ENCODE data around the gene ANKFN1. TPM values are rescaled to one million over a fixed set of nuclear protein-coding genes. Genes with fewer than 3 reads are reported as not detected.

Gene ANKFN1
- total and polyA plus RNA-seq, 7 donors: 0.12 to 0.55 (median 0.26) TPM; not detected in 3

DNA sequence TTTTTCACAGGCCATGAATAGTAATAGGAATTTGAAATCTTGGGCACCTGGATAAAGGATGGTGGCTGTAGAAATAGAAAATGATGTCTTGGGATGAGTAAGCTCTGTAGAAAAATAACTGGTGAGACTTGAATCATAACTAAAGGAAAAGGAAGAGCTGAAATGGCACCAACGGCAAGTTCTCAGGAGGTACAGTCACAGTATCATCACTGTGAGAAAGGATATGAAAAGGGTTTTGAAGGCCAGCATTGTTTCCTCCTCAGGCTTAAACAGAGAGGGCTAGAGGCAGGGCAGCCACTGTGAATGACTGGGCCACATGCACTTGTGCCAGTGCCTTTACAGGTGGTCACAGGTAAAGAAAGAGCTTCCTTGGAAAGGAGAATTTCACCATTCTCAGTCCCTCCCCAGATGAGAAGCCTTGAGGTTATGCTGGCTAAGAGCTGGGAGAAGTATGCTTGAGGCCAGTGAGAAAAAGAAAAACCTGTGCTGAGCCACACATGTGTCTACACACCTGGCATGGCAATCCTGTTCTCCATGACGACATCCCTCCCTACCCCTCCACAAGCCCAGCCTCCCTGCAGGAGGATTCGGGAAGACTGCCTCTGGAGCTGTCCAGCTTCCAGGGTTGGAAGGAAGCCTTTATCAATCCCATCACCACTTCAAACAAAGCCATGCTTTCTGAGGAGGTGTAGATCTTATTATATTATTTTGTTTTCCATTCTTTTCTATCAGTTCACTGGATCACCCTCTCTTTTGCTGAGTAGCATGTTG, 3.8 kb upstream of the ANKFN1 start:
- Histone ChIP-seq H3K4me3 (no peak overlapping the region), H3K27me3 (no peaks in the 10 kb centered on the region), H3K9me3 (no peaks in the 10 kb centered on the region), H3K36me3 (no peaks in the 10 kb centered on the region), H3K4me1 (no peaks in the 10 kb centered on the region), H3K27ac (no peak overlapping the region)
- TF ChIP-seq CTCF (IDR thresholded peaks at IDR 0.05) (no peak), POLR2A (IDR thresholded peaks at IDR 0.05) (no peak), POLR2AphosphoS5 (IDR thresholded peaks at IDR 0.05) (no peak), EP300 (IDR thresholded peaks at IDR 0.05) (no peak)
- no peak for DNase-seq
- 69 to 79% methylated on average over 3 of the region's 3 CpGs for WGBS, 2 donors
- intact Hi-C loops (cut with DNase I): no loop called here

- TF ChIP-seq POLR2A (IDR thresholded peaks at IDR 0.05) (no peak), EP300 (IDR thresholded peaks at IDR 0.05) (no peak), CTCF (IDR thresholded peaks at IDR 0.05) (no peak), POLR2AphosphoS5 (IDR thresholded peaks at IDR 0.05) (no peak)
- intact Hi-C loops (cut with DNase I): no loop called here
Measured at GRCh38 chr17:56150649-56151048, 2.6 kb upstream of the ANKFN1 start.

DNA sequence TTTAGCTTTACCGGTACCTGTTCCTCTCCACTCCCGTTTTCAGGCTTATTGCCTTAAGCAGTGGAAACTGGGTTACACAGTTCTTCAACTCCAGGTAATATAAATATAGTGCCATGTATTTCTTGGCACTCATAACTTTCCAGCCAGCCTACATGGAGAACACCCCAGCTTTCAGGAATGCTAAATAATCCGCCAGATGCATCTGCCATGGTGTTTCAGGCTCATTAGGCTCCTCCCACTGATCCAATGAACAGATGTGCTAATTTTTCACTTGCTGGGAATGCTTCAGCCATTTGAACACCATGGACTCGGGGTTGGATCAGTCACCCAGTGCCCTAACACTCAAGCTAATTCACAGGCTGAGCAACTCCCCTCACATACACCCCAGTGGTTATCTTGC, 4.6 kb downstream of the ANKFN1 start:
- no peak for TF ChIP-seq POLR2AphosphoS5 (IDR thresholded peaks at IDR 0.05)
- TF ChIP-seq EP300 (IDR thresholded peaks at IDR 0.05): no peak
- no peak for TF ChIP-seq CTCF (IDR thresholded peaks at IDR 0.05)
- no peak for TF ChIP-seq POLR2A (IDR thresholded peaks at IDR 0.05)
- intact Hi-C loops (cut with DNase I): no loop called here
- no peaks in the 10 kb centered on the region for H3K9me3 ChIP-seq
- no peak for DNase-seq
- H3K36me3 ChIP-seq: no peaks in the 10 kb centered on the region
- WGBS, 2 donors: 91 to 92% methylated on average over 4 of the region's 4 CpGs
- H3K27me3 ChIP-seq: no peaks in the 10 kb centered on the region
- no peak overlapping the region for H3K4me3 ChIP-seq
- H3K27ac ChIP-seq: no peak overlapping the region
- peaks cover 0 to 30% (median 26%) of the 10 kb centered on the region in 4 donors for H3K4me1 ChIP-seq

More at GRCh38 chr17:56150649-56151048, 2.6 kb upstream of the ANKFN1 start:
- Histone ChIP-seq H3K9me3 (no peaks in the 10 kb centered on the region), H3K27ac (no peak overlapping the region), H3K4me1 (no peaks in the 10 kb centered on the region), H3K27me3 (no peaks in the 10 kb centered on the region), H3K4me3 (no peak overlapping the region), H3K36me3 (no peaks in the 10 kb centered on the region)
- DNase-seq: no peak
- 85 to 90% methylated on average over 4 of the region's 4 CpGs for WGBS, 2 donors

DNA sequence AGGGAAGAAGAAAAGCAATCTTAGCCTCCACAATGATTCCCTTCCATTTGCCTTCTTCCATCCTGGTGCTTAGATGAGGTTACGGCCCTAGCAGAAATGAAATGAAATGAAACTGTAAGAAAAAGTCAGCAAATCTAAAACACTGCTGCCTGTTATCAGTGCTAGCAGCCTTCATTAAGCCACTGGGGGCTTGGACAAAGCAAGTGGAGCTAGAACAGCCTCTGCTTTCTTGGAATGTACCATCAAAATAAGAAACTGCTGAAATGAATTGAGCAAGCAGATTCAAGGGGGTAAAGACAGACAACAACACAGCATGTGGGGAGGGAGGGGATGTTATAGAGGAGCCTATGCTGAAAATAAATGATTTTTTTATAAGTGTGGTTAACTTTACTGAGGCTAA, 5.1 kb downstream of the ANKFN1 start:
- Histone ChIP-seq H3K27ac (no peak overlapping the region), H3K36me3 (no peaks in the 10 kb centered on the region), H3K27me3 (no peaks in the 10 kb centered on the region), H3K4me3 (no peak overlapping the region), H3K9me3 (no peaks in the 10 kb centered on the region), H3K4me1 (peaks cover 0 to 33% (median 28%) of the 10 kb centered on the region in 4 donors)
- intact Hi-C loops (cut with DNase I): no loop called here
- 94 to 96% methylated on average over 1 of the region's 1 CpG for WGBS, 2 donors
- TF ChIP-seq POLR2AphosphoS5 (IDR thresholded peaks at IDR 0.05) (no peak), POLR2A (IDR thresholded peaks at IDR 0.05) (no peak), EP300 (IDR thresholded peaks at IDR 0.05) (no peak), CTCF (IDR thresholded peaks at IDR 0.05) (no peak)
- no peak for DNase-seq
